ENCODE results near the gene OIP5. TPM values are rescaled to one million over a fixed set of nuclear protein-coding genes. Genes with fewer than 3 reads are reported as not detected.
"Not testable (repeated sequence)": the region's sequence is repeated elsewhere in the genome, so short reads cannot be mapped to it uniquely, and the experiment has no call there.

Gene OIP5
- total RNA-seq, 2 donors from 2014 or later, result not detected

- H3K4me1 ChIP-seq (ENCODE audit: control insufficient read depth in 1 of 2, low read depth in 2 of 2), result peaks cover 11 to 38% of the 10 kb centered on the region in 2 donors
- no peak for ATAC-seq (ENCODE audit: insufficient number of reproducible peaks, low FRiP score, low read depth)
These were observed 45.6 kb downstream of the OIP5 start for GRCh38 chr15:41286665-41287333.

GRCh38 chr15:41285285-41285684 lies 47.1 kb downstream of the OIP5 start:
- peak overlapping the region in 1 of 2 donors; percentile 90 for H3K27ac ChIP-seq
- peaks cover 21% of the 10 kb centered on the region for H3K36me3 ChIP-seq
- no peak for DNase-seq (ENCODE audit: low spot score)
- ATAC-seq (ENCODE audit: insufficient number of reproducible peaks, low FRiP score, low read depth), result no peak
- TF ChIP-seq CTCF (IDR thresholded peaks at IDR 0.05), result no peak
- peak overlapping the region; percentile 95 for H3K4me3 ChIP-seq
- H3K27me3 ChIP-seq (replicated peaks; ENCODE audit: insufficient read depth), result no peaks in the 10 kb centered on the region
- peaks cover 11 to 38% of the 10 kb centered on the region in 2 donors for H3K4me1 ChIP-seq (ENCODE audit: control insufficient read depth in 1 of 2, low read depth in 2 of 2)
- no peaks in the 10 kb centered on the region for H3K9me3 ChIP-seq

More at GRCh38 chr15:41286665-41287333, 45.6 kb downstream of the OIP5 start:
- Histone ChIP-seq H3K4me3 (no peak overlapping the region), H3K27me3 (replicated peaks; ENCODE audit: insufficient read depth) (no peaks in the 10 kb centered on the region), H3K9me3 (no peaks in the 10 kb centered on the region), H3K36me3 (peaks cover 20% of the 10 kb centered on the region), H3K27ac (no peak overlapping the region)
- TF ChIP-seq CTCF (IDR thresholded peaks at IDR 0.05), result no peak
- no peak for DNase-seq (ENCODE audit: low spot score)

DNA sequence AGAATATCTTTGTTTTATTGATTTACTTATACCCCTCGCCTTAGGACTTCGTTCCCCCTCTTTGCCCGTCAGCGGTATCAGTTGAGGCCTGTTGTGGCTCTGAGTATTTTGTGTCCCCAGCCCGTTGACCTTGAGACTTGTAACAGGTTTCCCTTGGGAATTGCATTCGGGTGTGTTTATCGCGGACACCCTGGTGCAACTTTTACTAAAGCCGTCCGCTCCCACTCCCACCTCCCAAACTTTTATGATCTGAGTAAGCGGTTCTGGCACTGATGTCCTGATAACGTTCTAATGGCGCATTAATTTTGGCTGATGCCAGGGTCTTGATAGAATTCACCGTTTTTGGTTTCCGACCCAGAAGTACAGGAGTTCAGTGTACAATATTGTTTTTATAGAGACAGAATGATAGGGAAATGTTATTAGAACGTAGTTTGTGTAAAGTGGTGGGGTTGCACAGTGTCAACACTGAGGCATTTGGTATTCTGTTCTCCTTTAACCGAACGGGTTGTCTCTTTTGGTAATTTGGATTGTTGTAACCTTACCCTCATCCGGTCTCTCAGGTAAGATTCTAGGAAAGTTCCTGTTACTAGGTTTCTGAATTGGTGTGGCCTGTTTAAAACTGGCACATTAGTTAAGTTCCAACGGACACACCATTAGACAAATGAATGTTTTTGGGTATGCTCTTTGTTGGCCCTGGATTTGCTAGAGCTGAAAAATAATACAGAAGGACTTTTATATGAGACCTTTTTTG lies 47.8 kb downstream of the OIP5 start:
- peaks cover 11 to 38% of the 10 kb centered on the region in 2 donors for H3K4me1 ChIP-seq (ENCODE audit: control insufficient read depth in 1 of 2, low read depth in 2 of 2)
- H3K27me3 ChIP-seq (replicated peaks; ENCODE audit: insufficient read depth), result no peaks in the 10 kb centered on the region
- H3K27ac ChIP-seq, result peak overlapping the region; percentile 76 to 90
- TF ChIP-seq CTCF (IDR thresholded peaks at IDR 0.05), result no peak
- peaks cover 26% of the 10 kb centered on the region for H3K36me3 ChIP-seq
- H3K4me3 ChIP-seq, result peak overlapping the region; percentile 95
- no peak for DNase-seq (ENCODE audit: low spot score)
- H3K9me3 ChIP-seq, result no peaks in the 10 kb centered on the region
- no peak for ATAC-seq (ENCODE audit: insufficient number of reproducible peaks, low FRiP score, low read depth)

DNA sequence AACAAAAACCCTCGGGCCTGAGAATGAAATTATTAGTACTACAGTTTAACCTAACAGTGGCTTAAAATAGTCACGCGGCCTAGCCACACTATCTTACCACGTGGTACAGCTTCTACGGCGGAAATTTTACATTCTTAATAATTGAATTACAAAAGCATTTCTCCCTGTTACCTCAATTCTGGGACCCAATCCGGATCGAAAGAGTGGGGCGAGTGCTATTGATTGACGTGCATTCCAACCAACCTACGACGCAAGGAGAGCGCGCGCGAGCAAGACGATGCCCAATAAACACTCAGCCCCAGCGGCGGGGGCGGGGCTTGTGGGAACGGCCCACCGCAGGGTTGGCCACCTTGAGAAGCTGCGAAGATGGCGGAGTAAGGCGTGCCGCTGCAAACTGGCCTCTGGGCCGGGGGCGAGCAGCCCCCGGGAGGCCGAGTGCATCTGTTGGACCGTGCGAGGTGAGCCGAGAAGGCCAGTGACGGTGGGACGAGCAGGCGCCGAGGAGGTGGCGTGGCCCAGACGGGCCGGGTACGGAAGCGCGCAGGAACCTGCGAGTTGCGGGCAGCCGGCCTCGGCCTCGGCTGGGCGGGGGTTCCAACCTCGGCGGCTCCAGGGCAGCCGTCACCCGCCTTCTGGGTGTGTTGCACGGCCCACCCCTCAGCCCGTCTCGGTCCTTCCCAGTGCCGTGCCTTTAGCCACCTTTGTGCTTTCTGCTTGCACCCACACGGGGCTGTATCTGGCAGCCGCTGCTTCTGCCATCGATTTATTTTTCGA lies 48.6 kb downstream of the OIP5 start:
- DNase-seq (ENCODE audit: low spot score) (peak; percentile 93), ATAC-seq (ENCODE audit: insufficient number of reproducible peaks, low FRiP score, low read depth) (peak; percentile 100)
- H3K27ac ChIP-seq, result peak overlapping the region; percentile 76 to 90
- no peaks in the 10 kb centered on the region for H3K9me3 ChIP-seq
- peaks cover 11 to 38% of the 10 kb centered on the region in 2 donors for H3K4me1 ChIP-seq (ENCODE audit: control insufficient read depth in 1 of 2, low read depth in 2 of 2)
- H3K36me3 ChIP-seq, result peaks cover 29% of the 10 kb centered on the region
- no peaks in the 10 kb centered on the region for H3K27me3 ChIP-seq (replicated peaks; ENCODE audit: insufficient read depth)
- no peak for TF ChIP-seq CTCF (IDR thresholded peaks at IDR 0.05)
- peak overlapping the region; percentile 95 for H3K4me3 ChIP-seq

- Histone ChIP-seq H3K4me1 (ENCODE audit: control insufficient read depth in 1 of 2, low read depth in 2 of 2) (peaks cover 11 to 31% of the 10 kb centered on the region in 2 donors), H3K4me3 (peak overlapping the region; percentile 95), H3K36me3 (peaks cover 29% of the 10 kb centered on the region), H3K27ac (peak overlapping the region; percentile 76 to 90)
- not testable (repeated sequence) for H3K27me3 ChIP-seq (replicated peaks; ENCODE audit: insufficient read depth); ATAC-seq (ENCODE audit: insufficient number of reproducible peaks, low FRiP score, low read depth); H3K9me3 ChIP-seq; DNase-seq (ENCODE audit: low spot score)
These were observed 49.3 kb downstream of the OIP5 start for GRCh38 chr15:41282980-41283652.

GRCh38 chr15:41282436-41282835 lies 50.0 kb downstream of the OIP5 start:
- H3K27me3 ChIP-seq (replicated peaks; ENCODE audit: insufficient read depth); H3K9me3 ChIP-seq; H3K4me3 ChIP-seq; ATAC-seq (ENCODE audit: insufficient number of reproducible peaks, low FRiP score, low read depth); H3K27ac ChIP-seq; DNase-seq (ENCODE audit: low spot score): not testable (repeated sequence)
- H3K4me1 ChIP-seq (ENCODE audit: control insufficient read depth in 1 of 2, low read depth in 2 of 2), result peaks cover 11 to 24% of the 10 kb centered on the region in 2 donors
- H3K36me3 ChIP-seq, result peaks cover 25% of the 10 kb centered on the region

Data from thoracic aorta (tissue), 2 donors.